Endothelial cell of umbilical vein (primary cell): Measurements from ENCODE around the gene SMAP1. TPM values are rescaled to one million over a fixed set of nuclear protein-coding genes. Genes with fewer than 3 reads are reported as not detected.

ENCODE experiments used
- BruUV-seq: library from RNA; stranded (reverse); fragments of 400-500 nt; replicated peaks from 2 replicates; lab custom pipeline; 2021; lab: Mats Ljungman, UMichigan
- CTCF ChIA-PET: fragments of 300-600, 350-600 bp; sonication (Branson Sonifier 250); formaldehyde crosslinking; loops from one replicate; lab custom pipeline; 2021; ENCODE audit warnings: antibody characterized with exemption, inconsistent platforms; lab: Charles Lee
- POLR2A ChIA-PET: fragments of 300-600, 350-600 bp; sonication (Branson Sonifier 250); formaldehyde crosslinking; loops from one replicate; lab custom pipeline; 2021; ENCODE audit warnings: antibody characterized with exemption, inconsistent platforms; lab: Charles Lee
- DNase-seq: peaks from one replicate; pipeline ENCODE4 v3.0.0-alpha.2; 2011; ENCODE audit warnings: low read depth, low spot score
- FAIRE-seq: peaks from 2 replicates; lab custom pipeline; 2011; peaks lifted over from hg19 to GRCh38; lab: Jason Lieb, UNC
- H2AFZ ChIP-seq: 2 replicates; pipeline ENCODE4 v1.6.0; 2012; ENCODE audit warnings: low read depth, low read length, control low read depth, inconsistent platforms
- H3K27ac ChIP-seq: 2 replicates; pipeline ENCODE4 v1.5.1; 2011; ENCODE audit warnings: low read depth, mild to moderate bottlenecking, control low read depth, low read length, moderate library complexity; ENCODE audit not compliant: insufficient read depth
- H3K27me3 ChIP-seq, 2 experiments: 2 replicates each; pipeline versions ENCODE4 v1.6.0 to v1.6.1; 2011; ENCODE audit warnings: low read length in 2 of 2, mixed read lengths in 1 of 2; ENCODE audit not compliant: control insufficient read depth in 2 of 2, insufficient read depth in 2 of 2
- H3K36me3 ChIP-seq, 2 experiments: 2 replicates in 1 of 2; 3 replicates in 1 of 2; pipeline ENCODE4 v1.5.1; 2011; ENCODE audit warnings: low read length in 2 of 2, mild to moderate bottlenecking in 1 of 2, moderate library complexity in 1 of 2; ENCODE audit not compliant: control insufficient read depth in 2 of 2, insufficient read depth in 2 of 2; ENCODE audit errors: extremely low read depth in 1 of 2
- H3K4me1 ChIP-seq: 3 replicates; pipeline ENCODE4 v1.5.1; 2011; ENCODE audit warnings: mild to moderate bottlenecking, low read length; ENCODE audit not compliant: control insufficient read depth, insufficient read depth; ENCODE audit errors: extremely low read depth
- H3K4me2 ChIP-seq: 2 replicates; pipeline ENCODE4 v1.6.1; 2011; ENCODE audit warnings: low read length, control low read depth, mixed read lengths; ENCODE audit not compliant: insufficient read depth
- H3K4me3 ChIP-seq, 3 experiments: fragments of 200-600 bp in 1 of 3; sonication (generic), shearing (Covaris generic) in 1 of 3; replicated peaks in 1 of 3; 2 replicates each; pipeline ENCODE4 v1.5.1; 2011 to 2016; ENCODE audit warnings: control low read depth in 3 of 3, low read length in 3 of 3, mild to moderate bottlenecking in 2 of 3, inconsistent platforms in 1 of 3, low read depth in 1 of 3, moderate library complexity in 1 of 3; ENCODE audit not compliant: insufficient read depth in 1 of 3
- H3K79me2 ChIP-seq: 2 replicates; pipeline ENCODE4 v1.6.0; 2012; ENCODE audit warnings: low read length, inconsistent platforms; ENCODE audit not compliant: control insufficient read depth, insufficient read depth
- H3K9ac ChIP-seq: replicated peaks from 2 replicates; pipeline ENCODE3; 2011; ENCODE audit warnings: low read length, control low read depth; ENCODE audit not compliant: insufficient read depth; ENCODE audit errors: extremely low read depth
- H3K9me1 ChIP-seq: replicated peaks from 3 replicates; pipeline ENCODE4 v1.6.0; 2011; ENCODE audit warnings: mild to moderate bottlenecking, low read length; ENCODE audit not compliant: control insufficient read depth, insufficient read depth; ENCODE audit errors: extremely low read depth
- H3K9me3 ChIP-seq: replicated peaks from 2 replicates; pipeline ENCODE4 v1.5.1; 2012; ENCODE audit warnings: low read length, inconsistent platforms; ENCODE audit not compliant: control insufficient read depth, insufficient read depth
- H4K20me1 ChIP-seq: replicated peaks from 2 replicates; pipeline ENCODE3; 2011; ENCODE audit warnings: mild to moderate bottlenecking, low read length; ENCODE audit not compliant: control insufficient read depth, insufficient read depth; ENCODE audit errors: extremely low read depth
- CTCF ChIP-seq, 2 donors: IDR thresholded peaks; 1 replicate in 1 of 2; 2 replicates in 1 of 2; pipeline ENCODE4 v1.5.1; 2011; ENCODE audit warnings: low read length in 2 of 2, mild to moderate bottlenecking in 2 of 2, moderate library complexity in 2 of 2, control low read depth in 1 of 2, inconsistent platforms in 1 of 2, low read depth in 1 of 2; ENCODE audit not compliant: insufficient read depth in 1 of 2; ENCODE audit errors: extremely low read depth in 1 of 2
- EZH2 ChIP-seq: IDR thresholded peaks from 2 replicates; pipeline ENCODE4 v1.6.1; 2012; ENCODE audit warnings: borderline replicate concordance, low read depth, mild to moderate bottlenecking, moderate library complexity, low read length, inconsistent platforms; ENCODE audit not compliant: severe bottlenecking
- FOS ChIP-seq: IDR thresholded peaks from 2 replicates; pipeline ENCODE4 v1.6.1; 2011; ENCODE audit warnings: mild to moderate bottlenecking, low read length, moderate library complexity, borderline replicate concordance; ENCODE audit not compliant: insufficient read depth
- GATA2 ChIP-seq: IDR thresholded peaks from 2 replicates; pipeline ENCODE4 v1.7.0; 2011; ENCODE audit warnings: low read depth, mild to moderate bottlenecking, moderate library complexity, mixed read lengths, low read length; ENCODE audit not compliant: insufficient read length, insufficient read depth
- JUN ChIP-seq: IDR thresholded peaks from 2 replicates; pipeline ENCODE4 v1.6.1; 2011; ENCODE audit warnings: borderline replicate concordance, low read depth; ENCODE audit not compliant: insufficient read length, insufficient read depth
- MAX ChIP-seq: IDR thresholded peaks from 2 replicates; pipeline ENCODE4 v1.6.1; 2011; ENCODE audit not compliant: insufficient read depth, insufficient read length
- MYC ChIP-seq: IDR thresholded peaks from one replicate; pipeline ENCODE4 v1.6.1; 2011; ENCODE audit warnings: mild to moderate bottlenecking, low read depth, low read length
- POLR2A ChIP-seq: IDR thresholded peaks from 2 replicates; pipeline ENCODE4 v1.6.1; 2012; ENCODE audit warnings: low read depth, mild to moderate bottlenecking, control low read depth, low read length
- POLR2AphosphoS5 ChIP-seq: IDR thresholded peaks from 2 replicates; pipeline ENCODE4 v1.6.1; 2012; ENCODE audit warnings: low read depth, mild to moderate bottlenecking, control low read depth, low read length, moderate library complexity; ENCODE audit not compliant: insufficient read depth
- dilution Hi-C: fragments of 300-500 bp; cut with MboI; formaldehyde crosslinking; loops from one replicate; pipeline ENCODE4 v1.15.0; 2019; ENCODE audit warnings: low sequenced_read_pairs; ENCODE audit not compliant: extremely low pct_ligation_motif_present
- intact Hi-C: fragments of 100-400 bp; cut with micrococcal nuclease; formaldehyde crosslinking; loops from one replicate; pipeline ENCODE4 v1.10.0; 2022
- polyA plus RNA-seq, 4 experiments: library from polyadenylated mRNA; depleted of rRNA in 3 of 4; stranded (reverse) in 3 of 4; unstranded in 1 of 4; fragments of >200 nt; gene quantifications; 2 replicates each; pipeline versions ENCODE4 v1.2.1 to v1.2.3, GENCODE V29; 2011 to 2012; ENCODE audit warnings: missing spikeins in 1 of 4
- total RNA-seq: library from RNA; stranded (reverse); gene quantifications from 2 replicates; pipeline ENCODE4 v1.2.3, GENCODE V29; 2021

The SMAP1 gene
- total and polyA plus RNA-seq, 2 donors (not counting 3 experiments of a cell fraction or from before 2014, with no cell fraction given) = 14.6 to 24.6 TPM

GRCh38 chr6:70838907-70839285 lies 171.2 kb downstream of the SMAP1 start:
- H3K4me3 ChIP-seq = no peak overlapping the region
- H3K79me2 ChIP-seq = no peaks in the 10 kb centered on the region
- no peak overlapping the region for H2AFZ ChIP-seq
- H3K9me3 ChIP-seq = no peaks in the 10 kb centered on the region
- H3K27me3 ChIP-seq = no peaks in the 10 kb centered on the region
- H3K4me2 ChIP-seq = no peak overlapping the region
- intact Hi-C loops = loop anchor here (10.0 kb wide), 1 partner anchor 616 kb away; no protein-coding TSS in a partner anchor
- DNase-seq (no peak), FAIRE-seq (no peak)
- no peak overlapping the region for H3K27ac ChIP-seq
- no peaks in the 10 kb centered on the region for H4K20me1 ChIP-seq
- ChIA-PET CTCF (no interaction called here), POLR2A (no interaction called here)
- TF ChIP-seq MAX = no peak
- no peak for TF ChIP-seq CTCF (IDR thresholded peaks at IDR 0.05; ENCODE audit: extremely low read depth in 1 of 2, insufficient read depth in 1 of 2, low read depth in 1 of 2, low read length in 2 of 2)
- TF ChIP-seq EZH2 = no peak
- no peak for TF ChIP-seq JUN
- TF ChIP-seq GATA2 = no peak
- no peak for TF ChIP-seq POLR2A
- no peak for TF ChIP-seq FOS
- TF ChIP-seq POLR2AphosphoS5 = no peak
- no peak for TF ChIP-seq MYC
- H3K36me3 ChIP-seq = no peaks in the 10 kb centered on the region
- no peak overlapping the region for H3K9ac ChIP-seq
- BruUV-seq = no TSS peak
- H3K4me1 ChIP-seq = no peaks in the 10 kb centered on the region
- dilution Hi-C loops = no loop called here
- H3K9me1 ChIP-seq = no peaks in the 10 kb centered on the region
